HEK293 (cell line): ENCODE data around the gene FILIP1.

Experiments
- ZNF624 ChIP-seq: fragments of 450-650 bp; formaldehyde crosslinking; IDR thresholded peaks from 2 replicates; pipeline ENCODE4 v1.5.1; 2017; ENCODE audit warnings: missing biosample characterization, missing genetic modification characterization
- TF ChIP-seq, protein P1 (sequence below): fragments of 450-650 bp; formaldehyde crosslinking; IDR thresholded peaks from 2 replicates; pipeline ENCODE4 v1.5.1; 2016; ENCODE audit warnings: missing biosample characterization, missing genetic modification characterization

GRCh38 chr6:75305573-75305972 is 188.0 kb downstream of the FILIP1 start:
- TF ChIP-seq, protein P1, sequence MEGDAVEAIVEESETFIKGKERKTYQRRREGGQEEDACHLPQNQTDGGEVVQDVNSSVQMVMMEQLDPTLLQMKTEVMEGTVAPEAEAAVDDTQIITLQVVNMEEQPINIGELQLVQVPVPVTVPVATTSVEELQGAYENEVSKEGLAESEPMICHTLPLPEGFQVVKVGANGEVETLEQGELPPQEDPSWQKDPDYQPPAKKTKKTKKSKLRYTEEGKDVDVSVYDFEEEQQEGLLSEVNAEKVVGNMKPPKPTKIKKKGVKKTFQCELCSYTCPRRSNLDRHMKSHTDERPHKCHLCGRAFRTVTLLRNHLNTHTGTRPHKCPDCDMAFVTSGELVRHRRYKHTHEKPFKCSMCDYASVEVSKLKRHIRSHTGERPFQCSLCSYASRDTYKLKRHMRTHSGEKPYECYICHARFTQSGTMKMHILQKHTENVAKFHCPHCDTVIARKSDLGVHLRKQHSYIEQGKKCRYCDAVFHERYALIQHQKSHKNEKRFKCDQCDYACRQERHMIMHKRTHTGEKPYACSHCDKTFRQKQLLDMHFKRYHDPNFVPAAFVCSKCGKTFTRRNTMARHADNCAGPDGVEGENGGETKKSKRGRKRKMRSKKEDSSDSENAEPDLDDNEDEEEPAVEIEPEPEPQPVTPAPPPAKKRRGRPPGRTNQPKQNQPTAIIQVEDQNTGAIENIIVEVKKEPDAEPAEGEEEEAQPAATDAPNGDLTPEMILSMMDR, result no peak
- TF ChIP-seq ZNF624 (tag by site-specific recombination), result no peak
